Heart right ventricle (tissue), 16 donors: ENCODE results near the gene CHST15. TPM values are rescaled to one million over a fixed set of nuclear protein-coding genes. Genes with fewer than 3 reads are reported as not detected.

Experiments
- ATAC-seq, 8 donors: fragments of 200-7000 bp; cut with Tn5 transposase; one replicate each; pipeline ENCODE4 v1.9.1; 2020; ENCODE audit warnings: mild to moderate bottlenecking in 8 of 8, moderate library complexity in 8 of 8, moderate number of reproducible peaks in 1 of 8
- DNase-seq, 2 donors: peaks; one replicate each; pipeline ENCODE4 v3.0.0-alpha.2; 2020
- H3K27ac ChIP-seq, 10 donors: fragments of 200-600 bp; sonication (generic) in 2 of 10; one replicate each; pipeline versions ENCODE4 v1.5.0 to v1.8.0; 2020 to 2022; ENCODE audit warnings: mild to moderate bottlenecking in 3 of 10
- H3K27me3 ChIP-seq, 7 donors: fragments of 200-600 bp; one replicate each; pipeline ENCODE4 v1.8.0; 2021 to 2022; ENCODE audit warnings: mild to moderate bottlenecking in 2 of 7
- H3K36me3 ChIP-seq, 9 donors: fragments of 200-600 bp; sonication (generic) in 1 of 9; one replicate each; pipeline versions ENCODE4 v1.5.0 to v1.8.0; 2020 to 2022; ENCODE audit warnings: mild to moderate bottlenecking in 2 of 9
- H3K4me1 ChIP-seq, 9 donors: fragments of 200-600 bp; sonication (generic) in 1 of 9; one replicate each; pipeline versions ENCODE4 v1.5.0 to v1.8.0; 2020 to 2022; ENCODE audit warnings: mild to moderate bottlenecking in 4 of 9
- H3K4me3 ChIP-seq, 10 donors: fragments of 200-600 bp; sonication (generic) in 2 of 10; one replicate each; pipeline versions ENCODE4 v1.5.0 to v1.8.0; 2020 to 2022; ENCODE audit warnings: mild to moderate bottlenecking in 7 of 10, moderate library complexity in 2 of 10
- H3K9me3 ChIP-seq, 11 donors: fragments of 200-600 bp in 10 of 11; sonication (generic) in 2 of 11; one replicate each; pipeline versions ENCODE4 v1.5.0 to v1.8.0; 2013 to 2022; ENCODE audit warnings: mild to moderate bottlenecking in 2 of 11, control low read depth in 1 of 11, moderate library complexity in 1 of 11
- WGBS, 2 donors: extraction: QIAGEN DNeasy Blood & Tissue Kit; methylation state at CpG; one replicate each; pipeline ENCODE4 v1.1.7; 2013; ENCODE audit warnings: inconsistent platforms in 1 of 2; 5-methylcytosine and 5-hydroxymethylcytosine counted together
- intact Hi-C, 10 donors: fragments of 100-400 bp; cut with DNase I; formaldehyde crosslinking; loops; one replicate each; pipeline versions ENCODE4 v1.11.1 to v1.14.2; 2022
- polyA plus RNA-seq, 2 donors: library from polyadenylated mRNA; stranded (reverse); fragments of 200-250 nt; gene quantifications; one replicate each; pipeline ENCODE4 v1.2.3, GENCODE V29; 2013
- total RNA-seq, 10 donors: library from RNA; stranded (reverse); fragmentation: NEBNext Ultra II Directional in 3 of 10; extraction: Animal tissue kit (Norgen Biotek cat#: 25700) in 3 of 10; gene quantifications; one replicate each; pipeline versions ENCODE4 v1.2.1 to v1.2.4, GENCODE V29; 2021 to 2023
- TF ChIP-seq, protein P1 (sequence below), 9 donors: fragments of 200-600 bp; sonication (generic) in 2 of 9; IDR thresholded peaks; one replicate each; pipeline versions ENCODE4 v1.5.0 to v1.8.0; 2021 to 2022; ENCODE audit warnings: antibody characterized with exemption in 9 of 9, mild to moderate bottlenecking in 5 of 9, moderate library complexity in 1 of 9
- donor health status: Arrhythmogenic right ventricular cardiomyopathy.
- donor health status: ischemic (EF 13 %, LVEDD 7.1; RV severe dilation, severe dysfunction).
- donor health status: healthy with polysubstance abuse.
- donor health status: DM: no; HTN: yes; CAD: no.
- donor health status: DM: no; HTN: no; CAD: no.
- donor health status: ischemic (EF 25% LVEDD 6.9; RV normal size, moderate dysfunction).
- donor health status: ischemic (EF 25% LVEDD 5.7; RV mildly dilated, moderate dysfunction).
- donor health status: healthy.
- donor health status: DM: yes; HTN: yes; CAD: no.
- donor health status: Ischemic cardiomyopathy.
- donor health status: ischemic (EF 35%, LVEDD 5.7; RV mildly dilated, moderate dysfunction).
- donor health status: nonischemic (EF 11% LVEDD 7.7; RV severe dilation, severe dysfunction).
- donor health status: DM: yes; HTN: yes; CAD: no.
- donor health status: PGD.
- donor health status: ischemic (EF 29% LVEDD 5.4; RV normal size, mild dysfunction).
- donor health status: nonischemic (EF 23%, LVEDD 6.1; RV moderate dilation, normal function).

The CHST15 gene
- total and polyA plus RNA-seq, 12 donors: 1.3 to 16.7 (median 4.8) TPM

DNA sequence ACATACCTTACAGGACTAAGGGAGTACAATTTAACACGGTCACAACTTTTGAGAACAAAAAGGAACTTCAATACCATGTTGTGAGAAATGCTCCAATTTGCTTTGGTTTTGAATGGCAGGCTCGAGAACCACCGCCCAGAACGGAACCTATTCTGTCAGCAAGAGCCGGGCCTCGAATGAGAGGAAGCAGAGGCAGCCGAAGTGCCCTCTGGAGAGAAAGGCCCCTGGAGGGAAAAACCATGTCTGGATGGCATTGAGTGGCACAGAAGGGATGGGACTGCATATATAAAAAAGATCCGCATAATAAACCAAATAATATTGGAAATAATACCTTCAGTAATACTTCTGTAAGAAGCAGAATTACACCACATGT, 85.6 kb downstream of the CHST15 start:
- intact Hi-C loops: loop anchor here in 1 of 10 donors (5.0 kb wide), 1 partner anchor 375 kb away; no protein-coding TSS in a partner anchor
- H3K36me3 ChIP-seq: peaks cover 0 to 71% (median 0%) of the 10 kb centered on the region in 9 donors
- H3K4me3 ChIP-seq: no peak overlapping the region
- TF ChIP-seq, protein P1, sequence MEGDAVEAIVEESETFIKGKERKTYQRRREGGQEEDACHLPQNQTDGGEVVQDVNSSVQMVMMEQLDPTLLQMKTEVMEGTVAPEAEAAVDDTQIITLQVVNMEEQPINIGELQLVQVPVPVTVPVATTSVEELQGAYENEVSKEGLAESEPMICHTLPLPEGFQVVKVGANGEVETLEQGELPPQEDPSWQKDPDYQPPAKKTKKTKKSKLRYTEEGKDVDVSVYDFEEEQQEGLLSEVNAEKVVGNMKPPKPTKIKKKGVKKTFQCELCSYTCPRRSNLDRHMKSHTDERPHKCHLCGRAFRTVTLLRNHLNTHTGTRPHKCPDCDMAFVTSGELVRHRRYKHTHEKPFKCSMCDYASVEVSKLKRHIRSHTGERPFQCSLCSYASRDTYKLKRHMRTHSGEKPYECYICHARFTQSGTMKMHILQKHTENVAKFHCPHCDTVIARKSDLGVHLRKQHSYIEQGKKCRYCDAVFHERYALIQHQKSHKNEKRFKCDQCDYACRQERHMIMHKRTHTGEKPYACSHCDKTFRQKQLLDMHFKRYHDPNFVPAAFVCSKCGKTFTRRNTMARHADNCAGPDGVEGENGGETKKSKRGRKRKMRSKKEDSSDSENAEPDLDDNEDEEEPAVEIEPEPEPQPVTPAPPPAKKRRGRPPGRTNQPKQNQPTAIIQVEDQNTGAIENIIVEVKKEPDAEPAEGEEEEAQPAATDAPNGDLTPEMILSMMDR (IDR thresholded peaks at IDR 0.05): no peak
- H3K9me3 ChIP-seq: peaks cover 0 to 3% (median 0%) of the 10 kb centered on the region in 11 donors
- DNase-seq (no peak), ATAC-seq (no peak)
- no peaks in the 10 kb centered on the region for H3K27me3 ChIP-seq
- H3K4me1 ChIP-seq: peaks cover 0 to 5% (median 0%) of the 10 kb centered on the region in 9 donors
- no peak overlapping the region for H3K27ac ChIP-seq
- WGBS, 2 donors: 92 to 95% methylated on average over 8 of the region's 8 CpGs

DNA sequence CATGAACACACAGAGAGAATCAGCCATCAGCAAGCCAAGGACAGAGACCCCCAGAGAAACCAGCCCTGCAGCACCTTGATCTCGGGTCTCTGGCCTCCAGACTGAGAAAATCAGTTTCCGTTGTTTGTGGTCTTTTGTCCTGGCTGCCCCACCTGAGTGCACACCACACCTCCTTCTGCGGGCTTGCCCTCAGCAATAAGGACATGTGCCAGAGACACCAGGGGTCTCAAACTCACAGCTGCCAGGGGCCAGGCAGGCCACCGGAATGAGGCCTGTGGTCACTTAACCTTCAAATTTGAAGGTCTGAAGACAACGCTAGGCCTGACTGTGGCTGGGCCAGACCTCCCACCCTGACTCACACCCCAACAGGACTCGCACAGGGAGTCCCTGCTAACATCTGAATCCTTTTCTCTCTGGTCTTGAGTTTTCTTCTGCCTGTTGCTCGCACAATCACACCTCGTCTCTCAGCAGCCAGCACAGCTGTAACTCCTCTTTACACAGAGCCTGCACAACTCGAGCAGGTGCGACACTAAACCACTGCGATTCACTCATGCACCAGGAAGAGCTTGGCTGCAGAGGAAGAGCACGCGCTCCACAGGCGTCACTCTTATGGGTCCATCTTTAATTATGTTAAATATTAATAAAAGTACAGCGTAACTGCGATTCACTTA, 86.2 kb downstream of the CHST15 start:
- TF ChIP-seq, protein P1 (IDR thresholded peaks at IDR 0.05): no peak
- ATAC-seq: no peak
- peaks cover 0 to 5% (median 0%) of the 10 kb centered on the region in 9 donors for H3K4me1 ChIP-seq
- no peak for DNase-seq
- intact Hi-C loops: loop anchor here in 1 of 10 donors (5.0 kb wide), 1 partner anchor 375 kb away; no protein-coding TSS in a partner anchor
- H3K9me3 ChIP-seq: no peaks in the 10 kb centered on the region
- WGBS, 2 donors: 92 to 93% methylated on average over 16 of the region's 16 CpGs
- no peak overlapping the region for H3K27ac ChIP-seq
- H3K36me3 ChIP-seq: peaks cover 0 to 66% (median 0%) of the 10 kb centered on the region in 9 donors
- H3K27me3 ChIP-seq: no peaks in the 10 kb centered on the region
- H3K4me3 ChIP-seq: no peak overlapping the region

DNA sequence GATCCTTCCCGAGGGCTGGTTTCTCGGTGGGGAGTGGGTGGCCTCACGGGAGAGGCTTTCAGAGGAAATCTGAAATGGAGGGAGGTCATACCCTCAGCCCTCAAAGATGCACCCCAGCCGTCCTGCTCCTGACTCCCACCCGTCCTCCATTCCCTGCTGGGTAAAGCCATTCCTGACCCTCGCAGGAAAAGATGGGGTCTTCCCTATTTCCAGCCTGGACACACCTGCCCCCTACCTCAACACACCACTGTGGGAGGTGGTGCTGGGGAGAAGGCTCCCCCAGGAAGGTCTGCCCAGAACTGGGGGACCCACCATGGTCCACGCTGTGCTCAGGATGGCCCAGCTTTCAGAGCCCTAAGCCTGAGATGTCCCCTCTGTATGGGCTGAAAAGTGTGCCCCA, 86.9 kb downstream of the CHST15 start:
- 80 to 83% methylated on average over 7 of the region's 7 CpGs for WGBS, 2 donors
- Histone ChIP-seq H3K9me3 (no peaks in the 10 kb centered on the region), H3K27me3 (no peaks in the 10 kb centered on the region), H3K4me3 (no peak overlapping the region), H3K27ac (no peak overlapping the region), H3K36me3 (peaks cover 0 to 58% (median 0%) of the 10 kb centered on the region in 9 donors), H3K4me1 (peaks cover 0 to 5% (median 0%) of the 10 kb centered on the region in 9 donors)
- no peak for ATAC-seq
- intact Hi-C loops: loop anchor here in 1 of 10 donors (5.0 kb wide), 1 partner anchor 376 kb away; no protein-coding TSS in a partner anchor
- no peak for DNase-seq
- TF ChIP-seq, protein P1 (IDR thresholded peaks at IDR 0.05): no peak

DNA sequence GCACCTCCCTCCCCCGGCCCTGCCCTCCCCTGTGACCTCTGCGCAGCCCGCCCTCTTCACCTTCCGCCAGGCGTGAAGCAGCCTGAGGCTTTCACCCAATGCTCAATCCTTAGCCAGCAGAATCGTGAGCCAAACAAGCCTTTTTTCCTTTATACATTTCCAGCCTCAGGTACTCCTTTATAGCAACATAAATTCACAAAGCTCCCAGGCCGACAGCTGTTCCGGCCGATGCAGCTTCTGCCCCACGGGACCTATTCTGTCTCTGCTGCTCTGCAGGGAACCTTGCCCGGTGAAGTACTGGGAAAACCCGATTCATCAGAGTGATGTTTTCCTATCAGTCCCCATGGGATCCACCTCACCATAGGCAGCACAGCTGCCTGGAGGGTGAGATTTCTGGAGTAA, 87.4 kb downstream of the CHST15 start:
- no peaks in the 10 kb centered on the region for H3K9me3 ChIP-seq
- TF ChIP-seq, protein P1 (IDR thresholded peaks at IDR 0.05): no peak
- no peak for DNase-seq
- H3K27ac ChIP-seq: no peak overlapping the region
- 67 to 69% methylated on average over 12 of the region's 12 CpGs for WGBS, 2 donors
- peaks cover 0 to 11% (median 0%) of the 10 kb centered on the region in 9 donors for H3K4me1 ChIP-seq
- H3K27me3 ChIP-seq: no peaks in the 10 kb centered on the region
- H3K4me3 ChIP-seq: no peak overlapping the region
- no peak for ATAC-seq
- peaks cover 0 to 53% (median 0%) of the 10 kb centered on the region in 9 donors for H3K36me3 ChIP-seq
- intact Hi-C loops: loop anchor here in 1 of 10 donors (5.0 kb wide), 1 partner anchor 376 kb away; no protein-coding TSS in a partner anchor
